ENCODE data around the gene NUMA1.

The NUMA1 gene

GRCh38 chr11:72075109-72075508 is 5.2 kb downstream of the NUMA1 start:
- Histone ChIP-seq H3K4me1 (ENCODE audit: control insufficient read depth, low read length) (peaks cover 45% of the 10 kb centered on the region), H3K79me2 (ENCODE audit: control insufficient read depth, low read length) (peaks cover 98% of the 10 kb centered on the region), H3K9me2 (replicated peaks; ENCODE audit: control insufficient read depth, low read length) (no peaks in the 10 kb centered on the region), H3K27me3 (ENCODE audit: control insufficient read depth, low read length) (no peaks in the 10 kb centered on the region), H3F3A (ENCODE audit: control insufficient read depth, insufficient read depth) (no peaks in the 10 kb centered on the region), H3K36me3 (ENCODE audit: control insufficient read depth, low read length) (peaks cover 35% of the 10 kb centered on the region), H3K27ac (ENCODE audit: low read depth, low read length) (no peak overlapping the region), H3K4me3 (ENCODE audit: low read length) (no peak overlapping the region), H4K20me1 (ENCODE audit: control insufficient read depth, insufficient read depth, low read depth, low read length) (peaks cover 18% of the 10 kb centered on the region; the same call in 1 of the 2 replicates), H3K9me3 (ENCODE audit: control insufficient read depth, insufficient read depth, low read length) (no peaks in the 10 kb centered on the region), H3K4me2 (ENCODE audit: low read length) (no peak overlapping the region)
- TF ChIP-seq EZH2phosphoT487 (IDR thresholded peaks at IDR 0.05; ENCODE audit: borderline replicate concordance, low read length) (no peak), CTCF (IDR thresholded peaks at IDR 0.05; ENCODE audit: low read depth, low read length, poor library complexity, severe bottlenecking) (peak; percentile 32)

GRCh38 chr11:72072348-72072747 is 8.0 kb downstream of the NUMA1 start:
- Histone ChIP-seq H3F3A (ENCODE audit: control insufficient read depth, insufficient read depth) (no peaks in the 10 kb centered on the region), H3K79me2 (ENCODE audit: control insufficient read depth, low read length) (peaks cover 97% of the 10 kb centered on the region), H3K9me3 (ENCODE audit: control insufficient read depth, insufficient read depth, low read length) (no peaks in the 10 kb centered on the region), H3K27me3 (ENCODE audit: control insufficient read depth, low read length) (no peaks in the 10 kb centered on the region), H3K36me3 (ENCODE audit: control insufficient read depth, low read length) (peaks cover 56% of the 10 kb centered on the region), H3K4me2 (ENCODE audit: low read length) (no peak overlapping the region), H3K4me3 (ENCODE audit: low read length) (no peak overlapping the region), H3K4me1 (ENCODE audit: control insufficient read depth, low read length) (peaks cover 43% of the 10 kb centered on the region), H4K20me1 (ENCODE audit: control insufficient read depth, insufficient read depth, low read depth, low read length) (peaks cover 16% of the 10 kb centered on the region; the same call in 1 of the 2 replicates), H3K27ac (ENCODE audit: low read depth, low read length) (no peak overlapping the region), H3K9me2 (replicated peaks; ENCODE audit: control insufficient read depth, low read length) (no peaks in the 10 kb centered on the region)
- TF ChIP-seq CTCF (IDR thresholded peaks at IDR 0.05; ENCODE audit: low read depth, low read length, poor library complexity, severe bottlenecking) (no peak), EZH2phosphoT487 (IDR thresholded peaks at IDR 0.05; ENCODE audit: borderline replicate concordance, low read length) (no peak)

GRCh38 chr11:72070491-72070890 is 9.9 kb downstream of the NUMA1 start:
- Histone ChIP-seq H3K27ac (ENCODE audit: low read depth, low read length) (no peak overlapping the region), H3K9me2 (replicated peaks; ENCODE audit: control insufficient read depth, low read length) (no peaks in the 10 kb centered on the region), H3K4me2 (ENCODE audit: low read length) (no peak overlapping the region), H3K36me3 (ENCODE audit: control insufficient read depth, low read length) (peaks cover 56% of the 10 kb centered on the region), H4K20me1 (ENCODE audit: control insufficient read depth, insufficient read depth, low read depth, low read length) (peaks cover 16% of the 10 kb centered on the region; the same call in 1 of the 2 replicates), H3K27me3 (ENCODE audit: control insufficient read depth, low read length) (no peaks in the 10 kb centered on the region), H3K79me2 (ENCODE audit: control insufficient read depth, low read length) (peaks cover 95% of the 10 kb centered on the region), H3K9me3 (ENCODE audit: control insufficient read depth, insufficient read depth, low read length) (no peaks in the 10 kb centered on the region), H3F3A (ENCODE audit: control insufficient read depth, insufficient read depth) (no peaks in the 10 kb centered on the region), H3K4me1 (ENCODE audit: control insufficient read depth, low read length) (peaks cover 38% of the 10 kb centered on the region), H3K4me3 (ENCODE audit: low read length) (no peak overlapping the region)
- TF ChIP-seq EZH2phosphoT487 (IDR thresholded peaks at IDR 0.05; ENCODE audit: borderline replicate concordance, low read length) (no peak), CTCF (IDR thresholded peaks at IDR 0.05; ENCODE audit: low read depth, low read length, poor library complexity, severe bottlenecking) (no peak)

All from DOHH2 (cell line).